ENCODE results near the gene ZFHX2.

- TF ChIP-seq EZH2 (IDR thresholded peaks at IDR 0.05; ENCODE audit: low read length) (no peak), CTCF (optimal IDR thresholded peaks at IDR 0.05 in 1 of 3, IDR thresholded peaks at IDR 0.05 in 1 of 3, conservative IDR thresholded peaks at IDR 0.05 in 1 of 3; ENCODE audit: extremely low read depth in 1 of 3, insufficient read depth in 2 of 3, low read length in 3 of 3) (no peak)
These were observed 13.3 kb upstream of the ZFHX2 start for GRCh38 chr14:23564876-23565275.
